Activated CD4-positive, CD25-positive, alpha-beta regulatory T cell treated with anti-CD3 and anti-CD28 coated beads, Interleukin-2, amount 50 U/mL, for 16 hours (primary cell): ENCODE results near the gene COL5A1.

Experiments
- DNase-seq: peaks from one replicate; pipeline ENCODE4 v3.0.0-alpha.2; 2020; ENCODE audit warnings: low read depth, low spot score

COL5A1 gene

GRCh38 chr9:134888603-134889190 lies 247.1 kb downstream of the COL5A1 start:
- no peak for DNase-seq

DNA sequence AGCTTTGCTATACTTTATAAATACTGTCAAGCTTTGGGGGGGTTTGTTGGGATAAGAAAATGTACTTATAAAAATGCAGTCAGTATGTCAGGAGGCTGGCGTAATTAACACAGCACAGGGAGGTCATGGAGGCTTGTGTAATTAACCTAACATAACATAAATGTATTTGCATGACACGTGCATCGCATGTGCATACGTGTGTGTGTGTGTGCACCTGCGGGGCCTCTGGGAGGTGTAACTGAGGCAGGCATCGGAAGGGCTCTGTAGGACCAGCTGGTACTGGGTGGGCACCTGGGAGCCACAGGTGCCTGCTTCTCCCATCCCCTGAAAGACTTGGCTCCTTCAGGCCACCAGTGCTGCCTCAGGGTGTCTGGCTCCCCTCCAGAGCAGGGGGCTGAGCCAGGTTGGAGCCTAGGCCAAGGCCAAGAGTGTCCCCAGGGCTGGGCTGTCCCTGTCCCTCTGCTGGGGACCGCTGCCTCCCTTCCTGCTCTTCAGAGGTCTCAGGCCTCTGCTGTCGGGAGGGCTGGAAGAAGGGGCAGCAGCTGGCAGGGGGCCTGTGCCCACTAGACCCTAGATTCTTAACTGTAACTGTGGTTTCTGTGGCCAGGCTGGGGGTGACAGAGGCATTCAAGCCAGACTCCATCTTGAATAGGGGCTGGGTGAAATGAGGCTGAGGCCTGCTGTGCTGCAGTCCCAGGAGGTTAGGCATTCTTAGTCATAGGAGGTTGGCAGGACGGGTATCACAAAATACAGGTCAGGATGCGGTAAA lies 248.0 kb downstream of the COL5A1 start:
- no peak for DNase-seq

DNA sequence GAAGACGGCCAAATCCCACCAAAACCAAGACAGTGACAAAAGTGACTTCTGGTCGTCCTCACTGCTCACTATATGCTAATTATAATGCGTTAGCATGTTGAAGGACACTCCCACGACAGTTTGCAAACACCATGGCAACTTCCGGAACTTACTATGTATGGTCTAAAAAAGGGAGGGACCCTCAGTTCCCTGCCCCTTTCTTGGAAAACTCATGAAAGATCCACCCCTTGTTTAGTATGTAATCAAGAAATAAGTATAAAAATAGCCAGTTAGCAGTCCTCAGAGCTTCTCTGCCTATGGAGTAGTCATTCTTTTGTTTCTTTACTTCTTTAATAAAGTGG lies 248.5 kb downstream of the COL5A1 start:
- DNase-seq = no peak

DNA sequence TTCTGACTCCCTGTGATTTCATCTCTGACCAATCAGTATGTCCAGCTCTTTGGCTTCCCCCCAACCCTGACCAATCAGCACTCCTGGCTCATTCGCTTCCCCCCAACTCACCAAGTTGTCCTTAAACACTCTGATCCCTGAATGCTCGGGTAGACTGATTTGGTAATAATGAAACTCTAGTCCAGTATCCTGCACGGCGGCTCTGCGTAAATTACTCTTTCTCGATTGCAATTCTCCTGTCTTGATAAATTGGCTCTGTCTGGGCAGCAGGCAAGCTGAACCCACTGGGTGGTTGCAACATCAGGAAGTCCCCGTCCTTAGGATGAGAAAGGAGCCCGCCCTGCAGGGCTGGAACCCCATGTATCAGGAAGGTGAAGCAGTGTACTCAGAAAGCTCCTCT lies 249.4 kb downstream of the COL5A1 start:
- no peak for DNase-seq

GRCh38 chr9:134891713-134892112 lies 250.1 kb downstream of the COL5A1 start:
- no peak for DNase-seq

- no peak for DNase-seq
Measured at GRCh38 chr9:134892221-134892620, 250.6 kb downstream of the COL5A1 start.

DNA sequence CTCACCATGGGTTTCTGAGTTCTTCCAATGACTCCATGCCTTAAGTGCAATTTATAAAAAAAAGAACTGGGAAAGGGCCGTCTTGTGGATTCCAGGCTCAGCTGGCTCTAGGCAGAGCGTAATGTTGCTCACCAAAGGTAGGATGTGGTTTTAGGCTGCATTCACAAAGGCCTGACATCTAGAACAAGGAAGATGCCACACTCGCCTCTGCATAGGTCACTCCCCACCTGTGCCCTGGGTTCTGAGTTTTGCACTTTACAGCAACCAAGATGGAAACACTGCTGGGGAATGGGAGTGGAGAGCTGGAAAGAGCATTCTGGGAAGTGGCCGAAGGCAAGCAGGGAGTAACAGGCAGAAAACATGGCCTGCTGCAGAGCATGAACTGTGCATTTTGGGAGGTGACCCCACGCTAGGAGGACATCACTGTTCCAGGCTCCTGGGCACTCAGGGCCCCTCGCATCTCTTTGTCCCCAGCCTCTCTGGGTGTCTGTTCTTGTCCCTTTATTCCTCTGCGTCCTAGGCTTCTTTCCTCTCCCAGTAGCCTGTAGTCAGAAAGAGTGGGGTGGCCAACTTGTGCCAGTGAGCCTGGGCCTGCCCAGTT lies 251.3 kb downstream of the COL5A1 start:
- DNase-seq = no peak
